Mucosa of rectum (tissue), 2 donors: ENCODE measurements around the gene BRME1.

Experiments
- H3K27ac ChIP-seq, 2 donors: one replicate each; pipeline ENCODE4 v1.7.0; 2013; ENCODE audit warnings: inconsistent platforms in 2 of 2, low read depth in 2 of 2, low read length in 2 of 2
- H3K27me3 ChIP-seq, 2 donors: one replicate each; pipeline ENCODE4 v1.7.0; 2013; ENCODE audit warnings: low read length in 2 of 2; ENCODE audit not compliant: control insufficient read depth in 2 of 2, insufficient read depth in 2 of 2
- H3K36me3 ChIP-seq, 2 donors: one replicate each; pipeline ENCODE4 v1.7.0; 2013; ENCODE audit warnings: low read length in 2 of 2; ENCODE audit not compliant: control insufficient read depth in 2 of 2, insufficient read depth in 2 of 2
- H3K4me1 ChIP-seq, 2 donors: one replicate each; pipeline ENCODE4 v1.7.0; 2013; ENCODE audit warnings: low read length in 2 of 2, mild to moderate bottlenecking in 1 of 2; ENCODE audit not compliant: control insufficient read depth in 2 of 2, insufficient read depth in 2 of 2
- H3K4me3 ChIP-seq, 2 donors: one replicate each; pipeline ENCODE4 v1.7.0; 2013; ENCODE audit warnings: low read length in 2 of 2
- H3K9ac ChIP-seq, 2 donors: one replicate each; pipeline ENCODE4 v1.7.0; 2013; ENCODE audit warnings: low read length in 2 of 2, low read depth in 1 of 2, mild to moderate bottlenecking in 1 of 2
- H3K9me3 ChIP-seq, 2 donors: one replicate each; pipeline ENCODE4 v1.7.0; 2013; ENCODE audit warnings: low read length in 2 of 2; ENCODE audit not compliant: control insufficient read depth in 2 of 2
- donor health status: healthy.
- donor health status: Normal muscosa, but diverticular disease.

Gene BRME1

DNA sequence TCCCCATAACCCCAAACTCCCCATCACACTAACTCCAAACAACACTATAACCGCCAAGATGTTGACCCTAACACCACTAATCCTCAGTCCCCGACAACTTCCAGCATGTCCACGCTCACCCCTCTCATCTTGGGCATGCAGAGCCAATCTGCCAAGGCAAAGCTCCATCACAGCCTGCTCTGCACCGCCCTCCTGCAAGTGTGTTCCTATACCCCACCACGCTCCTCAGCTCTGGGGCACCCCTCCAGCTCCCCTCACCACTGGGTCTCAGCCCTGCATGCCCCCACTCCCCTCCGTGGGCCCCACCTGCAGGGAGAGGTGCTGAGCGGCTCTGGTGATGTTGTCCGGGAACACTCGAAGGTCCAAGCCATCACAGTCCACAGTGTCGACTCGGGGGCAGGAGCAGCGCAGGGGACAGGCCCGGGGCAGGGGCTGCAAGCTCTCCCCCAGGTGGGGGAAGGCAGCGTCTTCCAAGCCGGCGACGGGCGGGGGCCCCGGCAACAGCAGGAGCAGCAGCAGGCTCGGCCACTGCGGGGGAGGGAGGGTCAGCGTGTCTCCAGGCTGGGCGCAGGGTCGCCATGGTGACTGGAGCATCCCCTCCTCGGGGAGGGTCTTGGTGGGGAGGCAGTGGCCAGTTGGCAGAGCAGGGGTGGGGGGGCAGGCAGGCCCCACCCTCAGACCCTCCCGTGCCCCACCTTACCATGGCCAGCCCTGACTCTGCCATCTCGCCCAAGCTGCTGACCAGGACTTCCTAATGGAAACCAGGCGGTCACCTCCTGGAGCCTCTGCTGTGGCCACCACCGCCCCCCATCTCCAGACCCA is 31.8 kb upstream of the BRME1 start:
- H3K36me3 ChIP-seq, result no peaks in the 10 kb centered on the region
- H3K4me1 ChIP-seq, result peaks cover 0 to 4% of the 10 kb centered on the region in 2 donors
- H3K27me3 ChIP-seq, result peaks cover 2 to 4% of the 10 kb centered on the region in 2 donors
- H3K9ac ChIP-seq, result no peak overlapping the region
- H3K4me3 ChIP-seq, result no peak overlapping the region
- H3K27ac ChIP-seq, result no peak overlapping the region
- no peaks in the 10 kb centered on the region for H3K9me3 ChIP-seq

DNA sequence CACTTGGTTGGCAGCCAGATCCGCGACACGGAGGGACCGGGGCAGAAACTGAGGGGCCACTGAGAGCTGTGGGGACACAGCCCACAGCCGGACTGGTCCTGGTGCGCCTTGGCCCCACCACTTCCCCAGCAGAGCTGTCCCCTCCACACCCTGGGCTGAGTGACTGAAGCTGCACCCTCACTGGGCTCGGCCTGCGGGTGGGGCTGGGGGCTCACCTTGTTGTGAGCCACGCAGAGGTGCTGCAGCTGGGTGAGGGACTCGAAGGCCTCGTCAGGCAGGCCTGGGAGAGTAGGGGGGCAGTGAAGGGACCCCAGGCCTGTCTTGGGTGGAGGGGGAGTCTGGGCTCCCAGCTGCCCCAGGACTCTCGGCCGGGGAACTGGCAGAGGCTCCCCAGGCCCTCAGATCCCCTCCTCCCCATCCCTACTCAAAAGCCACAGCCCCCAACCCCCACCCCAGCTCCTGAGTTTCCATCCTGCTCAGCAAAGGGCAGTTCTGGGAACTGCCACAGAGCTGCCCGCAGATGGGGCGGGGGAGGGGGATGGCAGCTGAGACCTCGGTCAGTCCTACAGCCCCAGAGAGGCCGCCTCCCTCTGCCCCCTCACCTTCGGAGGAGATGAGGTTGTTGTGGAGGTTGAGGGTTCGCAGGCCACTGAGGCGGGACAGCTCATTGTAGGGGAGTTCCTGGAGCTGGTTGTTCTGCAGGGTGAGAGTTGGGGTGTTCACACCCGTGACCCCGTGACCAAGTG is 30.0 kb upstream of the BRME1 start:
- peaks cover 0 to 4% of the 10 kb centered on the region in 2 donors for H3K4me1 ChIP-seq
- H3K36me3 ChIP-seq, result peaks cover 0 to 4% of the 10 kb centered on the region in 2 donors
- H3K27ac ChIP-seq, result no peak overlapping the region
- H3K27me3 ChIP-seq, result peaks cover 2 to 4% of the 10 kb centered on the region in 2 donors
- no peaks in the 10 kb centered on the region for H3K9me3 ChIP-seq
- no peak overlapping the region for H3K9ac ChIP-seq
- no peak overlapping the region for H3K4me3 ChIP-seq

DNA sequence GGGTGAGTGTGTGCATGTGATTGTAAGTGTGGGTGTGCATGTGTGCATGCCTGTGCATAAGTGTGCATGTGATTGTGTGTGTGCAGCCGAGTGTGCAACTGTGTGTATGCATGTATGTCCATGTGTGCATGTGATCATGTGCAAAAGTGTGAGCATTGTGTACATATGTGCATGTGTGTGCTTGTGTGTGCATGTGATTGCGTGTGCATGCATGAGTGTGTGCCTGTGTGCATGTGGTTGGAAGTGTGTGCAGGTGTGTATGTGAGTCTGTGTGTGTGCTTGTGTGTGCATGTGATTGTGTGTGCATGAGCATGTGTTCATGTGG is 28.8 kb upstream of the BRME1 start:
- no peaks in the 10 kb centered on the region for H3K9me3 ChIP-seq
- H3K9ac ChIP-seq, result no peak overlapping the region
- H3K36me3 ChIP-seq, result peaks cover 0 to 5% of the 10 kb centered on the region in 2 donors
- no peak overlapping the region for H3K4me3 ChIP-seq
- H3K27ac ChIP-seq, result no peak overlapping the region
- peaks cover 2 to 4% of the 10 kb centered on the region in 2 donors for H3K27me3 ChIP-seq
- peaks cover 0 to 4% of the 10 kb centered on the region in 2 donors for H3K4me1 ChIP-seq

DNA sequence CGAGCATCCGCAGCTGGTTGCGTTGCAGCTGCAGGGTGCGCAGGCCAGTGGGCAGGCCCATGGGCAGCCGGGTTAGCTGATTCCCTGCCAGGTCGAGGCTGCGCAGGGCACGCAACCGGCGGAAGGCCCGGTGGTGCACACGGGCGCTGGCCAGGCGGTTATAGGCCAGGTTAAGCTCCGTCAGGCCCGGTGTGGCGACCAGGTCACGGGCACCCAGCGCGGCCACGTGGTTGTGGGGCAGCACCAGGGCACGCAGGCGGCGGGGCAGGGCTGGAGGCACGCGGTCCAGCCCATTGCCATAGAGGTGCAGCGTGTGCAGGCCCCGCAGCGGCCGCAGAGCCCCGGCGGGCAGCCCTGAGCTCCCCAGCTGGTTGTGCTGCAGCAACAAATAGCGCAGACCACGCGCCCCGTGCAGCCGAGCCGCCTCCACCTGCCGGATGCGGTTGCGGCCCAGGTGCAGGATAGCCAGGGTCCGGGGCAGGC is 27.0 kb upstream of the BRME1 start:
- H3K4me3 ChIP-seq, result no peak overlapping the region
- no peaks in the 10 kb centered on the region for H3K9me3 ChIP-seq
- no peak overlapping the region for H3K27ac ChIP-seq
- H3K27me3 ChIP-seq, result peaks cover 2 to 4% of the 10 kb centered on the region in 2 donors
- H3K9ac ChIP-seq, result no peak overlapping the region
- peaks cover 5% of the 10 kb centered on the region in 2 donors for H3K36me3 ChIP-seq
- H3K4me1 ChIP-seq, result peaks cover 0 to 4% of the 10 kb centered on the region in 2 donors

DNA sequence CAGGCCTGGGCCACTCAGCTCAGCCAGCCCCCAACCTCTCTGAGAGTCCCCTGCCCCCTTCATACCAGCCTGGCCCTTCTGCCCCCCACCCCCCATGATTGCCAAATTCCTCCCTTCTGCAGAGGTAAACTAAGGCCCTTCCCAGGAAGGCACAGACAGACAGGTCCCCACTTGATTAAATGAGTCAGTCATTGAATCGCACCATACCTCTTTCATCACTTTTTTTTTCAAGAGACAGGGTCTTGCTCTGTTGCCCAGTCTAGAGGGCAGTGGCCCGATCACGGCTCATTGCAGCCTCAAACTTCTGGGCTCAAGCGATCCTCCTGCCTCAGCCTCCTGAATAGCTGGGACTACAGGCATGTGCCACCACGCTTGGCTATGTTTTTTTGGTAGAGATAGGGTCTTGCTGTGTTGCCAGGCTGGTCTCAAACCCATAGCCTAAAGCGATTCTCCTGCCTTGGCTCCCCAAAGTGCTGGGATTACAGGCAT is 26.3 kb upstream of the BRME1 start:
- H3K9ac ChIP-seq, result no peak overlapping the region
- peaks cover 0 to 4% of the 10 kb centered on the region in 2 donors for H3K4me1 ChIP-seq
- peaks cover 2 to 4% of the 10 kb centered on the region in 2 donors for H3K27me3 ChIP-seq
- no peak overlapping the region for H3K27ac ChIP-seq
- peaks cover 6 to 9% of the 10 kb centered on the region in 2 donors for H3K36me3 ChIP-seq
- no peak overlapping the region for H3K4me3 ChIP-seq
- H3K9me3 ChIP-seq, result no peaks in the 10 kb centered on the region

DNA sequence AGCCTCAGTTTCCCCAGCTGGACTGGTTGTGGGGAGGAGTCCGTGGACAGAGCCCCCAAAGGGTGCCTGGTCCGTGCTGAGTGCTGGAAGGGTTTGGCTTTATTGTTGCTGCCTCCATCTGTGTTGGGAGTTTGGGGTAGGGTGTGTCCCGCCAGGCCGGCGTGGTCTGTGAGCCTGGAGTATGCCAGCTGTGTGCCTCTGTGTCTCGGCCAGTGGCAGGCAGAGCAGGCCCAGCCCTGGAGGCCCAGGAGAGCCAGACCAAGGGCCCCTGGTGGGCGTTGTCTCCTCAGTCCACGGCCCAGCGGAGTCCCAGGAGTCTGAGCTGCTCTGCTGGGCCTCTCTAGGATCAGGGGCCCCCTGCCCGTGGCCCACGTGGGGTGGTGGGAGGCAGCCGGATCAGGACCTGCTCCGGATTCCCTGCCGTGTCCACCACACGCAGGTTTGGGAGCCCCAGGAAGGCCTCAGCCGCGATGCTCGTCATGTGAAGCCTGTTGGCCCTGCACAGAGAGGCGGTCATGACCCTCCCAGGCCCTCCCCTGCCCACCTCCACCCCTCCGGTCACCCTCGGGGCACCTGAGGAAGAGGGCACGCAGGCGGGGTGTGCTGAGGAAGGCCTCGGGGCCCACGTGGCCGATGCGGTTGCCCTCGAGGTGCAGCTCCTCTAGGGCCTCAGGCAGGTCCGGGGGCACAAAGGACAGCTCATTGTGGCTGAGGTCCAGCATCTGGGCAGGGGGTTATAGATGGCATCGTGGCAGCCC is 25.7 kb upstream of the BRME1 start:
- Histone ChIP-seq H3K4me1 (peaks cover 0 to 4% of the 10 kb centered on the region in 2 donors), H3K36me3 (peaks cover 12 to 15% of the 10 kb centered on the region in 2 donors), H3K9ac (no peak overlapping the region), H3K9me3 (no peaks in the 10 kb centered on the region), H3K27me3 (peaks cover 2 to 4% of the 10 kb centered on the region in 2 donors), H3K4me3 (no peak overlapping the region), H3K27ac (no peak overlapping the region)

DNA sequence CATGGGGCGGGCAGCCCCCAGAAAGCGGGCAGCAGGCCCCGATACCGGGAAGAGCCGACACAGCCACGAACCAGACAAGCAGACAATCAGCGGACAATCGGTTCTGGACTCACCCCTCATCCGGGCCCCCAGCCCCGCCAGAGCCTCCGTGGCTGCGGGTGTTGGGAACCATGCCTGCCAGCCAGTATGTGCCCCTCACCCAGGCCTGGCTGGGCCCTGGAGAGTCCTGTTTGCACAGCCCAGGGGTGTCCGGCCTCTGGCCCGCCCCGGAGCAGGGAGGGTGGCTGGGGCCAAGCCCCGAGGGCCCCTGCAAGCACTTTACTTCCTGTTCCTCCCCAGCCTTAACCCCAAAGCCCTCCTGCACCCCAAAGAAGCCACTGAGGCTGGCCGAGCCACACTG is 24.5 kb upstream of the BRME1 start:
- Histone ChIP-seq H3K4me3 (no peak overlapping the region), H3K27ac (no peak overlapping the region)

DNA sequence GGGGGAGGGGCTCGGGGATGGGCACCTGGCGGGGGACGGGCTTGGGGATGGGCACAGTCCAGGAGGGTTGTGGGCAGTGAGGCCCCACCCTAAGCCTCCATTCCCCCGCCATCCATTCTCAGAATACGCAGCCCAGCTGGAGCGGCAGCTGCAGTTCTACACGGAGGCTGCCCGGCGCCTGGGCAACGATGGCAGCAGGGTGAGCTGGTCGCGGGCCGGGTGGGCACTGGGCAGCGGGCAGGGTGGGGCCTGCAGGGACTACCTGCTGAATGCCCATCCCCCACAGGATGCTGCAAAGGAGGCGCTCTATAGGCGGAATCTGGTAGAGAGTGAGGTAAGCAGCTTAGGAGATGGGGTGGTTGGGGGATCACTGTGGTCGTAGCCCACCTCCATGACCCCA is 24.0 kb upstream of the BRME1 start:
- Histone ChIP-seq H3K4me1 (peaks cover 0 to 4% of the 10 kb centered on the region in 2 donors), H3K36me3 (peaks cover 19 to 26% of the 10 kb centered on the region in 2 donors), H3K27ac (no peak overlapping the region), H3K9me3 (no peaks in the 10 kb centered on the region), H3K4me3 (no peak overlapping the region), H3K9ac (no peak overlapping the region), H3K27me3 (peaks cover 2 to 4% of the 10 kb centered on the region in 2 donors)

More for the DNA sequence above, 24.5 kb upstream of the BRME1 start:
- peaks cover 0 to 4% of the 10 kb centered on the region in 2 donors for H3K4me1 ChIP-seq
- peaks cover 19 to 22% of the 10 kb centered on the region in 2 donors for H3K36me3 ChIP-seq
- H3K9ac ChIP-seq, result no peak overlapping the region
- H3K27me3 ChIP-seq, result peaks cover 2 to 4% of the 10 kb centered on the region in 2 donors
- H3K9me3 ChIP-seq, result no peaks in the 10 kb centered on the region

DNA sequence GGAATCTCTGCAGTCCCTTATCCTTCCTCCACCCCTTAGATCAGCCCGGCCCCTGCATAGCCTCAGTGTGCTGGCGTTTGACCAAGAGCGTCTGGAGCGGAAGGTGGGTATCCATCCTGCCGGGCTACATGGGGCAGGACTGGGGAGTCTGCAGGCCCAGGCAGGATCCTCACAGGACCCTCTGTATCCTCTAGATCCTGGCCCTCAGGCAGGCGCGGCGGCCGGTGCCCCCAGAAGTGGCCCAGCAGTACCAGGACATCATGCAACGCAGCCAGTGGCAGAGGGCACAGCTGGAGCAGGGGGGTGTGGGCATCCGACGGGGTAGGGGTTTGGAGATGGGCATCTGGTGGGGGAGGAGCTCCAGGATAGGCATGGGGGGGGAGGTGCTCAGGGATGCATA is 23.4 kb upstream of the BRME1 start:
- Histone ChIP-seq H3K9me3 (no peaks in the 10 kb centered on the region), H3K4me1 (peaks cover 0 to 2% of the 10 kb centered on the region in 2 donors), H3K4me3 (no peak overlapping the region), H3K9ac (no peak overlapping the region), H3K27me3 (no peaks in the 10 kb centered on the region), H3K36me3 (peaks cover 23 to 31% of the 10 kb centered on the region in 2 donors), H3K27ac (no peak overlapping the region)
